Lung (tissue), 12 donors: ENCODE measurements around the gene IL1RN. TPM values are rescaled to one million over a fixed set of nuclear protein-coding genes. Genes with fewer than 3 reads are reported as not detected.

ENCODE experiments used
- ATAC-seq: fragments of 200-7000 bp; cut with Tn5 transposase; one replicate; pipeline ENCODE4 v1.9.1; 2020; ENCODE audit warnings: moderate number of reproducible peaks; ENCODE audit not compliant: insufficient read depth, low FRiP score
- DNase-seq, 3 donors: peaks; one replicate each; pipeline ENCODE4 v3.0.0-alpha.2; 2013 to 2017
- H3K27ac ChIP-seq, 2 donors: one replicate each; pipeline ENCODE4 v1.5.1; 2013; ENCODE audit warnings: mild to moderate bottlenecking in 2 of 2, moderate library complexity in 2 of 2, control low read depth in 1 of 2, inconsistent platforms in 1 of 2, low read depth in 1 of 2, low read length in 1 of 2
- H3K27me3 ChIP-seq, 3 donors: one replicate each; pipeline ENCODE4 v1.5.1; 2013; ENCODE audit warnings: low read length in 2 of 3; ENCODE audit not compliant: control insufficient read depth in 3 of 3, insufficient read depth in 3 of 3
- H3K36me3 ChIP-seq, 4 donors: one replicate each; pipeline ENCODE4 v1.5.1; 2013; ENCODE audit warnings: low read length in 4 of 4, mild to moderate bottlenecking in 1 of 4, moderate library complexity in 1 of 4; ENCODE audit not compliant: control insufficient read depth in 4 of 4, insufficient read depth in 4 of 4
- H3K4me1 ChIP-seq, 5 donors: one replicate each; pipeline ENCODE4 v1.5.1; 2013; ENCODE audit warnings: low read length in 5 of 5, mild to moderate bottlenecking in 2 of 5, moderate library complexity in 1 of 5; ENCODE audit not compliant: control insufficient read depth in 5 of 5, insufficient read depth in 5 of 5
- H3K4me3 ChIP-seq: one replicate; pipeline ENCODE4 v1.5.1; 2013; ENCODE audit warnings: mild to moderate bottlenecking, control low read depth, moderate library complexity
- H3K9ac ChIP-seq, 2 donors: one replicate each; pipeline ENCODE4 v1.5.1; 2013; ENCODE audit warnings: low read length in 2 of 2, control low read depth in 1 of 2; ENCODE audit not compliant: insufficient read depth in 1 of 2
- H3K9me3 ChIP-seq, 4 donors: one replicate each; pipeline ENCODE4 v1.5.1; 2013; ENCODE audit warnings: low read length in 3 of 4, mild to moderate bottlenecking in 1 of 4, moderate library complexity in 1 of 4; ENCODE audit not compliant: control insufficient read depth in 4 of 4, insufficient read depth in 3 of 4
- WGBS, 2 donors: extraction: QIAGEN DNeasy Blood & Tissue Kit; methylation state at CpG; one replicate each; pipeline ENCODE4 v1.1.7; 2013; 5-methylcytosine and 5-hydroxymethylcytosine counted together
- polyA plus RNA-seq, 2 donors: library from polyadenylated mRNA; stranded (reverse); fragments of 200-250 nt; gene quantifications; one replicate each; pipeline ENCODE4 v1.2.1, GENCODE V29; 2013
- total RNA-seq, 2 donors: library from RNA; depleted of rRNA in 1 of 2; stranded (reverse); fragments of >200 nt in 1 of 2; gene quantifications; one replicate each; pipeline ENCODE4 v1.2.1, GENCODE V29; 2014 to 2021
- TF ChIP-seq, protein P1 (sequence below): IDR thresholded peaks from 2 replicates; pipeline ENCODE4 v1.5.1; 2012; ENCODE audit warnings: mild to moderate bottlenecking; ENCODE audit errors: control extremely low read depth, extremely low read depth
- donor health status: control.
- donor health status: control.
- donor health status: Bipolar disorder and iron deficiency.
- donor health status: healthy.
- donor health status: DM: yes; HTN: yes; CAD: no.

Gene IL1RN
- total and polyA plus RNA-seq, 4 donors: 9.6 to 850 (median 16.7) TPM

DNA sequence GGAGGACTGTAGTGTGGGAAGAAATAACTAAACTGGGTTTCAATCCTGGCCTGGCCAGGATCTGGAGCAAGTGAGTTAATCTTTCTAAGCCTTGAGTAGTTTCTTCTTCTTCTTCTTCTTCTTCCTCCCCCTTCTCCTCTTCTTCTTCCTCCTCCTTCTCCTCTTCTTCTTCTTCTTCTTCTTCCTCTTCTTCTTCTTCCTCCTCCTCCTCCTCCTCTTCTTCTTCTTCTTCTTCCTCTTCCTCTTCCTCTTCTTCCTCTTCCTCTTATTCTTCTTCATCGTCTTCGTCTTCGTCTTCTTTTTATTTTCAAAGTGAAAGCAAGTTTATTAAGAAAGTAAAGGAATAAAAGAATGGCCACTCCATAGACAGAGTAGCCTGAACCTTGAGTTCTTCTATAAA lies 6.5 kb upstream of the IL1RN start:
- 13 to 48% methylated on average over 3 of the region's 3 CpGs for whole genome bisulfite sequencing, 2 donors
- Histone ChIP-seq H3K4me1 (peaks cover 0 to 6% (median 0%) of the 10 kb centered on the region in 5 donors), H3K9me3 (no peaks in the 10 kb centered on the region), H3K9ac (no peak overlapping the region), H3K27me3 (peaks cover 0 to 3% (median 0%) of the 10 kb centered on the region in 3 donors), H3K27ac (no peak overlapping the region), H3K4me3 (no peak overlapping the region), H3K36me3 (no peaks in the 10 kb centered on the region)
- no peak for DNase-seq
- ATAC-seq: no peak
- TF ChIP-seq, protein P1, sequence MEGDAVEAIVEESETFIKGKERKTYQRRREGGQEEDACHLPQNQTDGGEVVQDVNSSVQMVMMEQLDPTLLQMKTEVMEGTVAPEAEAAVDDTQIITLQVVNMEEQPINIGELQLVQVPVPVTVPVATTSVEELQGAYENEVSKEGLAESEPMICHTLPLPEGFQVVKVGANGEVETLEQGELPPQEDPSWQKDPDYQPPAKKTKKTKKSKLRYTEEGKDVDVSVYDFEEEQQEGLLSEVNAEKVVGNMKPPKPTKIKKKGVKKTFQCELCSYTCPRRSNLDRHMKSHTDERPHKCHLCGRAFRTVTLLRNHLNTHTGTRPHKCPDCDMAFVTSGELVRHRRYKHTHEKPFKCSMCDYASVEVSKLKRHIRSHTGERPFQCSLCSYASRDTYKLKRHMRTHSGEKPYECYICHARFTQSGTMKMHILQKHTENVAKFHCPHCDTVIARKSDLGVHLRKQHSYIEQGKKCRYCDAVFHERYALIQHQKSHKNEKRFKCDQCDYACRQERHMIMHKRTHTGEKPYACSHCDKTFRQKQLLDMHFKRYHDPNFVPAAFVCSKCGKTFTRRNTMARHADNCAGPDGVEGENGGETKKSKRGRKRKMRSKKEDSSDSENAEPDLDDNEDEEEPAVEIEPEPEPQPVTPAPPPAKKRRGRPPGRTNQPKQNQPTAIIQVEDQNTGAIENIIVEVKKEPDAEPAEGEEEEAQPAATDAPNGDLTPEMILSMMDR: no peak

DNA sequence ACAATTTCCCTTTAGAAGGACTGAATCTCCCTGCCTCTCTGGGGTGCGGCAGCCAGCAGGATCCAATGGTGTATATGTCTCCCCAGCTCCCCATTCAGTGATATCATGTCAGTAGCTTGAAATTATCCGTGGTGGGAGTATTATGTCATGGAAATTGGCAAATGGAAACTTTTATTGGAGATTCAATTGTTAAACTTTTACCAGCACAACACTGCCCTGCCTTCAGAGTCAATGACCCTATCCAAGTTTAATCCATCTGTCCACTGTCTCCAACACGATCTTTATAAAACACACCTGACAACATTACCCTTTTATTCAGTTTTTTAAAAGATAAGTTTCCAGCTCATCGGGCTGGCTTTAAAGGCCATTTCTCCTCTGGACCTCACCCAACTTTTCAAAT lies 5.0 kb upstream of the IL1RN start:
- H3K36me3 ChIP-seq: no peaks in the 10 kb centered on the region
- H3K9me3 ChIP-seq: no peaks in the 10 kb centered on the region
- H3K4me3 ChIP-seq: no peak overlapping the region
- H3K27ac ChIP-seq: no peak overlapping the region
- ATAC-seq (no peak), DNase-seq (no peak)
- peaks cover 0 to 6% (median 0%) of the 10 kb centered on the region in 5 donors for H3K4me1 ChIP-seq
- 81 to 95% methylated on average over 4 of the region's 4 CpGs for WGBS, 2 donors
- TF ChIP-seq, protein P1: no peak
- peaks cover 0 to 3% (median 0%) of the 10 kb centered on the region in 3 donors for H3K27me3 ChIP-seq
- H3K9ac ChIP-seq: no peak overlapping the region

GRCh38 chr2:113123726-113124125 lies 3.7 kb upstream of the IL1RN start:
- no peak for DNase-seq
- Histone ChIP-seq H3K27me3 (peaks cover 0 to 3% (median 0%) of the 10 kb centered on the region in 3 donors), H3K9ac (no peak overlapping the region), H3K4me3 (no peak overlapping the region), H3K4me1 (peaks cover 0 to 4% (median 0%) of the 10 kb centered on the region in 5 donors), H3K27ac (no peak overlapping the region), H3K36me3 (no peaks in the 10 kb centered on the region), H3K9me3 (no peaks in the 10 kb centered on the region)
- TF ChIP-seq, protein P1: no peak
- ATAC-seq: no peak
- 31 to 61% methylated on average over 3 of the region's 3 CpGs for WGBS, 2 donors
